ACHN (cell line): ENCODE results near the gene CAPZA2.
"Not testable (repeated sequence)": the region's sequence is repeated elsewhere in the genome, so short reads cannot be mapped to it uniquely, and the experiment has no call there.

Source experiments
- DNase-seq: peaks from one replicate; pipeline ENCODE4 v3.0.0-alpha.2; 2015
- in situ Hi-C: cut with HindIII; loops from 2 replicates; pipeline ENCODE4 v1.10.0; 2017; ENCODE audit warnings: low sequenced_read_pairs, low pct_ligation_motif_present, low pct_unique_long_range_greater_than_20kb

Gene CAPZA2

GRCh38 chr7:116899308-116899707 lies 36.9 kb downstream of the CAPZA2 start:
- no peak for DNase-seq
- in situ Hi-C loops, result no loop called here

- DNase-seq, result no peak
Measured at GRCh38 chr7:116901143-116901542, 38.8 kb downstream of the CAPZA2 start.

GRCh38 chr7:116902867-116903266 lies 40.5 kb downstream of the CAPZA2 start:
- DNase-seq, result no peak
- in situ Hi-C loops, result no loop called here

More at GRCh38 chr7:116901143-116901542, 38.8 kb downstream of the CAPZA2 start:
- in situ Hi-C loops, result no loop called here

GRCh38 chr7:116906391-116906790 lies 44.0 kb downstream of the CAPZA2 start:
- in situ Hi-C loops, result no loop called here
- DNase-seq, result no peak

GRCh38 chr7:116910383-116910782 lies 48.0 kb downstream of the CAPZA2 start:
- DNase-seq, result no peak
- in situ Hi-C loops, result no loop called here

GRCh38 chr7:116911801-116912200 lies 49.4 kb downstream of the CAPZA2 start:
- in situ Hi-C loops, result no loop called here

GRCh38 chr7:116912269-116912909 lies 50.0 kb downstream of the CAPZA2 start:
- DNase-seq, result no peak
- in situ Hi-C loops, result no loop called here

More at GRCh38 chr7:116911801-116912200, 49.4 kb downstream of the CAPZA2 start:
- no peak for DNase-seq

GRCh38 chr7:116918704-116919103 lies 56.3 kb downstream of the CAPZA2 start:
- in situ Hi-C loops, result no loop called here
- DNase-seq, result no peak

GRCh38 chr7:116920359-116920758 lies 58.0 kb downstream of the CAPZA2 start:
- no peak for DNase-seq
- in situ Hi-C loops, result no loop called here

- no peak for DNase-seq
- in situ Hi-C loops, result no loop called here
Measured at GRCh38 chr7:116922545-116922944, 60.2 kb downstream of the CAPZA2 start.

- in situ Hi-C loops, result no loop called here
- no peak for DNase-seq
Measured at GRCh38 chr7:116924741-116925140, 62.4 kb downstream of the CAPZA2 start.

- no peak for DNase-seq
- in situ Hi-C loops, result no loop called here
Measured at GRCh38 chr7:116929021-116929420, 66.6 kb downstream of the CAPZA2 start.

GRCh38 chr7:116929914-116930913 lies 67.8 kb downstream of the CAPZA2 start:
- peak; percentile 84 for DNase-seq
- in situ Hi-C loops, result no loop called here

GRCh38 chr7:116932566-116932965 lies 70.2 kb downstream of the CAPZA2 start:
- DNase-seq, result no peak
- in situ Hi-C loops, result no loop called here

- DNase-seq, result no peak
- in situ Hi-C loops, result no loop called here
Measured at GRCh38 chr7:116933465-116933864, 71.1 kb downstream of the CAPZA2 start.

- in situ Hi-C loops, result no loop called here
- DNase-seq, result no peak
Measured at GRCh38 chr7:116934580-116934979, 72.2 kb downstream of the CAPZA2 start.

- in situ Hi-C loops, DNase-seq: not testable (repeated sequence)
Measured at GRCh38 chr7:116936844-116937243, 74.5 kb downstream of the CAPZA2 start.

- in situ Hi-C loops, result no loop called here
- no peak for DNase-seq
Measured at GRCh38 chr7:116938678-116939077, 76.3 kb downstream of the CAPZA2 start.

GRCh38 chr7:116940689-116941370 lies 78.4 kb downstream of the CAPZA2 start:
- in situ Hi-C loops, result no loop called here
- peak; percentile 43 for DNase-seq
